Hematopoietic multipotent progenitor cell treated with erythropoietin and hydrocortisone succinate and interleukin-3 and kit ligand, for 4 days (in vitro differentiated cells): ENCODE data around the gene BLM.
"Not testable (repeated sequence)": the region's sequence is repeated elsewhere in the genome, so short reads cannot be mapped to it uniquely, and the experiment has no call there.

Experiments used
- DNase-seq: peaks from one replicate; pipeline ENCODE4 v3.0.0-alpha.2; 2015

BLM gene

DNA sequence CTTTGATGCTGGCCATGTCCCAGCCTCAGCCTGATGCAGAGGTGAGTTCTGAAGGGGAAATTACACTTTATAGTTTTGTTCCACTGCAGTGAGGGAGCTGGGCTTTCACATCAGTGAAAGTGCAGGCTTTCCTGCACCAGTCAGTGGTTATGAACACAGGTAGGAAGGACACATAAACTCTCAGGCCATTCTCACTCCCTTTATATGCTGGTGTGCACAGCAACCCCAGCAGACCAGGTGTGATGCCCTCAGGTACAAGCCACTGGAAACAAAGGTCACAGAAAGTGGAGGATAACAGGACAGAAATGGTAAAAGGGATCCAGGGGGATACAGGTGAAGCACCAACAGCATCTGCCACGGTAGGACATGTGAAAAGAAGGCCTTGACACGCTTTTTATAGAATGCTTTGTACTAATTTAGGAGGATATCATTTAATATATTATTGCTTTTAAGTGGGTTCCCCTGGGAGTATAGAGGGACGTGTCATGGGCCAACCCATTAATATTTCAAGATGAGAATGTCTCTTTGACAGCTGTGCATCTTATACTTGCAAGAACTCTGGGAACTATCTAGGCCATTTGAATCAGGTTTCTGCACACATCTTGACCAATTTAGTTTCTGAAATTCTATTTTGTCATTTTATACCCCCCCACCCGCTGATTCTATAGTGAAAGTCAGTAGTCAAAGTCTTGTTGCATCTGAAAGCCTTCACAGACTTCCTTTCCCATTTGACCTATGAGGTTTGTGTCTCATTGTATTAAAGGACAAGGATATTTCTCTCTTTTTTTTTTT is 25.0 kb upstream of the BLM start:
- no peak for DNase-seq

DNA sequence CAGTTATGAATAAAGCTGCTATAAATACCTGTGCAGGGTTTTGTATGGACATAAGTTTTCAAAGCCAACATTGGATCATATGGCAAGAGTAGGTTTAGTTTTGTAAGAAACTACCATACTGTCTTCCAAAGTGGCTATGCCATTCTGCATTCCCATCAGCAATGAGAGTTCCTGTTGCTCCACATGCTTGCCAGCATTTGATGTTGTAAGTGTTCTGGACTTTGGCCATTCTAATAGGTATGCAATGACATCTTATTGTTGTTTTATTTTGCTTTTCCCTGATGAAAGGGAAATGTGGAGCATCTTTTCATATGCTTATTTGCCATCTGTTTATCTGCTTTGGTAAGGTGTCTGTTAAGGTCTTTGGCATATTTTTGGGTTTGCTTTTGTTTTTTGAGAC is 22.2 kb upstream of the BLM start:
- DNase-seq: no peak

DNA sequence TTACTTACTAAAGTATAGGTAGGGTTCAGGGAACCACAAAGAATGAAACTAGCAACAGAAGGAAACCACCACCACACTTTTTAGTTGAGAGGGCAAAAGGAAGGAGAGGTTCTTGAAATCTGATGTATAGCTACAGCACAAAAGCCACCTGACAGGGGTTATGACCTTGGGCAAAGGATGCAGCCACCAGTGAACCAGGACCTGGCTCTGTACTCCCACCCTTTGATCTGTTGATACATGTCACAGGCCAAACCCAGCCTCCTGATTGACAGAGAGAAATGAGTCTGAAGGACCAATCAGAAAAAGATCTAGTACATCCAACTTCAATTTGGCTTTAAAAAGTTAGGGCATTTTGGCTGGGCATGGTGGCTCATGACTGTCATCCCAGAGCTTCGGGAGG is 20.0 kb upstream of the BLM start:
- no peak for DNase-seq

DNA sequence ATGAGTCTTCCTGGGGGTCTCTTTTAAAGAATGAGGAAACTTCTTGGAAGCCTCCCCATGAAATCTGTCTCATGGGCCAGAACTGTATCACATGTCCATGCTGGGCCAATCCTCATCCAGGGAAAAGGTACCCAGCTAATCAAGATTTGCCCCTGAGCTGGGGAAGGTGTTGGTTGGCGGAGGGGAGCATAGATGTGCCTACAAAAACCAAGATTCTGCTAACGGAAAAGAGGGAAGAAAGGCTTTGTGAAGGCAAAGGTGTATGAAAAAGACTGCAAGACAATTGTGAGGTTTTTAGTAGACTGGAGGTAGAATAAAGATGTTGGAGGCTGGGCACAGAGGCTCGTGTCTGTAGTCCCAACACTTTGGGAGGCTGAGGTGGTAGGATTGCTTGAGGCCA is 18.5 kb upstream of the BLM start:
- DNase-seq: no peak

DNA sequence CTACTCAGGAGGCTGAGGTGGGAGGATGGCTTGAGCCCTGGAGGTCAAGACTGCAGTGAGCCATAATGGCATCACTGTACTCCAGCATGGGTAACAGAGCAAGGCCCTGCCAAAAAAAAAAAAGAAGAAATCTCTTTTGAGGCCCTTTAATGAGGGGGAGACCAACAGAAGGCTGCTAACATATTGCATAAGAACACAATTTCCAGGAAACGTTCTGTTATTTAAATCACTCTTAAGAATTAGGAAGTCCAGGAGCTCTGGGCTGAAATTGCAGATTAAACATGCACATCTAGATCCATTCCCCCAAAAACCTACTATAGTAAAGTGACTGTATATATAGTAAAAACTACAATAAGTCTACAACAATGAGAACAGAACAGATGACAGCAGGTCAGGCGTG is 16.1 kb upstream of the BLM start:
- DNase-seq: peak; percentile 83

DNA sequence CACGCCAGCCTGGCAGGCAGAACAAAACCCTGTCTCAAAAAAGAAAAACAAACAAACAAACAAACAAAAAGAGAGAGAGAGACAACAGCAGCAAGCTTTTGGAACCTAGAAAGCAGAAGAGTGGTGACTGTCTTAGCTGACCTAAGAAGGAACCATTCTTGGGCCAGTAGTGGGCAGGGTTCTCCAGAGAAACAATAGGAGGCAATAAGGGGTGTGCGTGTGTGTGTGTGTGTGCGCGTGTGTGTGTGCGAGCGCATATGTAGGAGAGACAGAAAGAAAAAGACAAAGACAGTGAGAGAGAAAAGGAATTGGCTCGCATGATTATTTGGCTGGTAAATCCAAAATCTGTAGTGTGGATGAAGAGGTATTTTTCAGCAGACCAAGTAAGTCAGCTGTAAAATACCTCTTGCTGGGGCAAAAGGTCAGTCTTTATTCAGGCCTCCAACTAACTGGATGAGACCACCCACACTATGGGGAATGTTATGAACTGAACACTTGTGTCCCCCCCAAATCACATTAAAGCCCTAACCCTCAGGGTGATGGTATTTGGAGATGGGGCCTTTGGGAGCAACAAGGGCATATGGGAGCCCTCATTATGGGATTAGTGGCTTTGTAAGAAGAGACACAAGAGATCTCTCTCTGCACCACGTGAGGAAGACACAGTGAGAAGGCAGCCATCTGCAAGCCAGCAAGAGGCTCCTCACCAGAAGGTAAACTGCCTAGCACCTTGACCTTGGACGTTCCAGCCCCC is 15.1 kb upstream of the BLM start:
- DNase-seq: peak; percentile 68

DNA sequence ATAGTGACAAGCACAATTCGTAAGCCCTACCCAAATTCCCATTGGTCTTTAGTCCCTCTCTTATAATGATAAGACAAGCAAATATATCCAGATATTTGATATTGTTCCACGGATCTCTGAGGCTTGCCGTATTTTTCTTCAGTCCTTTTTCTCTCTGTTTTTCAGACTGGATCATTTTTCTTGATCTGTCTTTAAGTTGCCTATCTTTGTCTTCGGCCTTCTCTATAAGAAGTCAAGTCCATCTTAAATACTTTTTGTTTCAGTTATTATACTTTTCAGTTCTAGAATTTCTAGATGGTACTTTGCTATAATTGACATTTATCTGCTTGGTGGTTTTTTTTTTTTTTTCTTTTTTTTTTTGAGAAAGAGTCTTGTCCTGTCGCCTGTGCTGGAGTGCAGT is 13.7 kb upstream of the BLM start:
- no peak for DNase-seq

DNA sequence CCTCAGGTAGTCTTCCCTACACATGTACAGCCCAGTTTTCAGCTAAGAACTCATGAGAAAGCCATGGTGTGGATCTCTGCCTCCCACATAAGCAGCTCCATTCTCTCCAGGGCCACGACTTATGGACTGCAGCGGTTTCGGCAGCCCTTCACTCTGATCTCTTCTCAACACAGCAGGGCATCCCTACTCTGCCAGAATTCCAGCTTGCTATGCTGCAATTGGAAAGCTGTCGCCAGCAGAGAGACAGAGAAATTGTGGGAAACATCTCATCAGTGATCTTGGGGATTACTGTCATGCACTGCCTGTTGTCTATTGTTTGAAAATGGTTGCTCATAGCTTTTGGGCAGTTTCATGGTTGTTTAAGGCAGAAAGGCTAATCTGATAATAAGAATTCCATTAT is 11.9 kb upstream of the BLM start:
- DNase-seq: no peak

DNA sequence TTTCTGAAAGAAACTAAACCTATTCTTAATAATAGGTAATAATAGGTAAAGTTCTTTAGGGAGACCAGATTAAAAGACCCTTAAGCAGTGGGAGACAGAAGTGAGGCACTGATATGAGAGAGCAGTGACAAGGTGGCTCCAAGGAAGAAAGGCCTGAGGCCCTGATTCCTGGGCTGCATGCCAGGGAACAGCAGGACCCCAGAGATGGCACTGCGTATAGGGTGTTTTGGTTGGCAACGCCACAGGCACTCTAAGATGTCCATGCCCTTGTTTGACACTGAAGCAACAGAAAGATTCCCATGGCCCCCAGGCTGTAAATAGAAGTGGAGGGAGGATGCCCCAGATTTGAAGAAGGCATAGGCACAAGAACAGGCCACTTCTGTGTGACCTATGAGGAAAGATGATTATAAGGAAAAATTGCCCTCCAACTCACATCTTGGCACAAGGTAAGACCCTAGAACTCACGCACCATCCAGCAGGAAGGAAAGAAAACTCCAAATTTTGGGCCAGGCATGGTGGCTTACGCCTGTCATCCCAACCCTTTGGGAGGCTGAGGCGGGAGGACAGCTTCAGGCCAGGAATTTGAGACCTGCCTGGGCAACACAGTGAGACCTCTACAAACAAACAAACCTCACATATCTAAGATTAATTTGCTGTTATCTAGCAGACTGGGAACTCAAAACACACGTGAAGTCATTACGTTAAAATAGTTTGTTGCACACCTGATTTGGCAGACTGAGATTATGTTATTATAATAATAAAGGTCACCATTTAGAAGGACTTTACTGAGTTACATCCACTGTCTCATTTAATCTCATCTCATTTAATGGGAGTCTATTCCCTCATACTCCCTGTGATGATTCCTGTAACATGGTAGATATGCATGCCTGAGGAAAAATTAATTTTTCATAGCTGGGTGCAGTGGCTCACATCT is 10.5 kb upstream of the BLM start:
- DNase-seq: no peak

DNA sequence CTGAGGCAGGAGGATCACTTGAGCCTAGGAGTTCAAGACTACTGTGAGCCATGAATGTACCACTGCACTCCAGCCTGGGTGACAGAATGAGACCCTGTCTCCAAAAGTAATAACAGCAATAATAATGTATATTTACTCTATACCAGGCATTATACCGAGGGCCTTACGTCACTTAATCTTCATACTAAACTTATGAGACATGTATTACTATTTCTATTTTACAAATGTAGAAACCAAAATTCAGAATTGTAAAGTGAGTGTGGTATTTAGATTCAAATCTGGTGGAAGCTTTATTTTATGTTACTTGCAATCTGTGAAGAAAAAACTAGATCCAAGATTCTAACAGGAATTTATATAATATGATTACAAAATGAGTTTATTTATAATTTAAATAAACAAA is 9.7 kb upstream of the BLM start:
- no peak for DNase-seq

DNA sequence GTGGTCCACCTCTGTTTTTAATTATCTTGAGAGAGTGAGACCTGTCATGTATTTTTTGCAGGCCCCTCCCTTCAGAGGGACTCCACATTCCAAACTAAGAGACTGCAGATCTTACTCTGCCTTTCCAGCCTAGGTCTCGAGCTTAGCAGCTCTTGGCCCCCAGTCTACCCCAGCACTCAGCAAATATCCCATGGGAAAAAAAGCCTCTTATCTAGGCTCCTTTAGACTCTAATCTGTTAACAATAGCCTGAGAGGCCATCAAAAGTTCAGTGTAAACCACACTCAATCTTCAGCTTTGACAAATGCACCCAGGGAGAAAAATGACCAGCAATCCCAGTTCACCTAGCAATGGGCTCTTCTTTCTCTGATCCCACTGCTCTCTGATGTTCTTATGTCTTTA is 8.6 kb upstream of the BLM start:
- no peak for DNase-seq

DNA sequence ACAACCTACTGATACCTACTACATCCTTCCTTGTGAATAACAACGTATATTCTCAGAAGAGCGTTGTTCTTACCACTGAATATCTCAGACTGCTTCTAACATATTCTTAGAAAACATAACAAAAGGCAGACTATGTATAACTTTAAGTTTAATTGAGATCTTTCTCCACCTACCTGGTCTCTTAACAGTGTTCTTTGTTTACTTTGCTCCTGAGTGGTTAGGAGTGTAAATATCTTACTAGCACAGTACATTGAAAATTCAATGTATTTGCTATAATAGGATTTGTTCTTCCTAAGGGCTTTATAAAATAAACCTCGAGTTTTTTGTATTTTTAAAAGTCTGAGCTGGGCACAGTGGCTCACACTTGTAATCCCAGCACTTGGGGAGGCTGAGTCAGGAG is 7.9 kb upstream of the BLM start:
- no peak for DNase-seq

DNA sequence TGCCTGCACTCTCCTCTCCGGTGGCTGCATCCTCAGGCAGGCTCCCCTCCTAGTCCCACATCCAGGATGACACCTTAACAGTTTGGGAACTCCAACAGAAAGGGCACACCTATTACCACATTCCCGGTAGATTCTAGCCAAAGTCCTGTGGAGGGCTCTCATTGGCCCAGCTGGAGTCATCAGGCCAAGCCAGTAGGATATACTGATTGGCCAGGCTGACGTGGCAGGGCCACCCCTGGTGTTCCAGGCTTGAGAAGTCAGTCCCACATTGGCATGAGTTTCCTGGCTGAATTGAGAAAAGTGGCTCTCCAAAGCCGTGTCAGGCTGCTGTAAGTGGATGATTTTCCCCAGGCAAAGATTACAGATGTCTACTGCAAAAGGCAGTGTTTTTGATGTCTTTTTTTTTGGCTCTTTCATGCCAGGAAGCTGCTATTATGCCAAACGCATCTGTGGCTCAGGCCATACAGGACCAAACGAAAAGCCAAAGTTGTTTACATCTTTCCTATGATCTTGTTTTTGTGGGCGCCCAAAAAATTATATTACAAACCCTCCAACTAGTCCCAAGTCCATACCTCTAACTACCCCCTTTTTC is 6.6 kb upstream of the BLM start:
- no peak for DNase-seq

DNA sequence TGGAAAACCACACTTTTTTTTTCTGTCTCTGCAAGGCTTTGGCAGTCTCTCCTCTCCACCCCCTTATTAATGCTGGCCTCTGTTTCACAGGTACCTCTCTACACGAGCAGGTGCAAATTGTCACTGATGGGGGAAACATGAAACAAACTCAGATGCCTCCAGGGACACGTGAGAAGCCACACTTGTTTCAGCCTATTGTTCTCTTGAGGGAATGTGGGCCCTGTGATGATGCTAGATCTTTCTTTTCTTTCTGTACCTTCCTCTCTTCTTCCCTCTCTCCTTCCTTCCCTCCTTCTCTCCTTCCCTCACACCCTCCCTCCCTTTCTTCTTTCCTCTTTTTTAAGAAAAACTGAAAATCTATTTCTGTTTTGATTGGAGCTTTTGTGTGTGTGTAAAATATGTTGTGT is 5.7 kb upstream of the BLM start:
- DNase-seq: no peak

DNA sequence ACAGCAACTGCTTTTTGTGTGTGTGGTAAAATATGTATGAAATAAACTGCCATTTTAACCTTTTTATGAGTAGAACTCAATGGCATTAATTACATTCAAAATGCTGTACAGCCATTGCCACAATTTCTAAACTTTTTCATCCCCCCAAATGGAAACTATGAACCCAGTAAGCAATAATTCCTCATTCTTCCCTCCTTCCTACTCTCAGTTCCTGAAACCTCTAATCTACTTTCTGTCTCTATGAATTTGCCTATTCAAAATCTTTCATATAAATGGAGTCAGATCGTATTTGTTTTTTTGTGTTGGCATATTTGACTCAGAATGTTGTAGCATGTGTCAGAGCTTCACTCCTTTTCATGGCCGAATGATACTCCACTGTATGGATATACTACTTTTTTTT is 5.3 kb upstream of the BLM start:
- DNase-seq: no peak

DNA sequence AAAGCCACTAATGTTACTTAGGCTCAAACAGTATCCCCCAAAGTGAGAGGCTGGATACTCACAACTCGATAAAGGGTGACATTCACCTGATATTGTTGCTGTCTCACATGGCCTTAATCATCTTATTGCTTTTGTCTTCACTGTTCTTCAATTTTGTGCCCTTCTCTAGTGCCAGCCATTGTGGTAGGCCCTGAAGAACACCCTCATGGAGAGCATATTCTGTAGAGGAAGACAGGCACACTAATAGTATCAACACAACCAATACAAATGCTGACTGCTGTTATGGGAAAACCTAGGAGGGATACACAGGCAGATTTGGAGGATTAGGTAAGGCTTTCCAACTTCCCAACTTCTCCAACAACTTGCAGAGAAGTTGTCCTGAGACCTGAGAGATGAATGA is 4.1 kb upstream of the BLM start:
- DNase-seq: no peak

DNA sequence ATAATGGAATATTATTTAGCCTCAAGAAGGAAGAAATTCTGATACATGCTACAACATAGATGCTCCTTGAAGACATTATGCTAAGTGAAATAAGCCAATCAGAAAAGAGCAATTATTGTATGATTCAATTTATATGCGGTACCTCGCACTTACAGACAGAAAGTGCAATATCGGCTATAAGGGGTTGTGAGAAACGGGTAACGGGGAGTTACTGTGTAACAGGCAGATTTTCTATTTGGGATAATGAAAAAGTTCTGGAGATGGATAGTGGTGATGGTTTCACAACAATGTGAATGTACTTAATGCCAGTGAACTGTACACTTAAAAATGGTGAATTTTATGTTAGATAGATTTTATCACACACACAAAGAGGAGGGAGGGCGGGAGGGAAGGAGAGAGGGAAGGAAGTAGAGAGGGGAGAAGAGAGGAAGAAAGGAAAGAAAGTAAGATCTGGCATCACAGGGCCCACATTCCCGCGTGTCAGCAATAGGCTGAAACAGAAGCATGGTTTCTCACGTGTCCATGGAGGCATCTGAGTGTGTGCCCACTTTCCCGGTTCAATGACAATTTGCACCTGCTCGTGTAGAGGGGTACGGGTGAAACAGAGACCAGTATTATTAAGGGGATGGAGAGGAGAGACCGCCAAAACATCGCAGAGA is 700 bp upstream of the BLM start:
- no peak for DNase-seq

DNA sequence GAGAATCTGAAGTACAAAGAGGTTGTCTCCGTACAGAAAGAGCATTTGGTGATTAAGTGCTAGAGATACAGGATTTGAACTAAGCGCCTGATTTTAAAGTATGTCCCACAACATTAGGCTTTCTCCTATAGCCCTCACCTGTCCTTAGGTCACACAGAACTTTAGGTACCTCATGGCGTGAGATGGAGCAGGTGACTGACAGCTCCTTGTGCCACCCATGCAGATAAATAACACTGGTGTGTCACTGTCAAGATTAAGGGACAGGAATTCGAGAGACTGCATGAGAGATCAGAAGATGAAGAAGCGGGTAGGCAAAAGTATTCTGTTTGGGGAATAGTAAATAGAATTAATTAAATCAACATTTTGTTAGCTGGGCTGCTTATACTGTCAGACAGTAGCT is 1.1 kb downstream of the BLM start:
- DNase-seq: peak; percentile 18

DNA sequence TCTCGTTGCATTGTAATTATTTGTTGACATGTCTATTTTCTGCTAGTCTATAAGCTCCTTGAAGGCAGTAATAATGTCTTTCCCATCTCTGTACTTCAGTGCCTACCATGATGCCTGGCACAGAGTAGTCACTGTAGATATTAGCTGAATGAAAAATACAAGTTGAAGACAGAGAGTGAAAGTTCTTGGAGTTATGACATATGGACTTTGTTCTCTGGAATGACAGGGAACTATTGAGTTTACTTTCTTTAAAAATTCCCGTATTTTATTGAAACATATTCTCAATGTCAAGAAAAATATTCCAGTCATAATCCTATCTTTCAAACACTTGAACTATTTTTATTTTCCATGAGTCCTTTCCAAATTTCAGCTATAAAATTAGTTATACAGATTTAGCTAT is 3.0 kb downstream of the BLM start:
- DNase-seq: no peak

DNA sequence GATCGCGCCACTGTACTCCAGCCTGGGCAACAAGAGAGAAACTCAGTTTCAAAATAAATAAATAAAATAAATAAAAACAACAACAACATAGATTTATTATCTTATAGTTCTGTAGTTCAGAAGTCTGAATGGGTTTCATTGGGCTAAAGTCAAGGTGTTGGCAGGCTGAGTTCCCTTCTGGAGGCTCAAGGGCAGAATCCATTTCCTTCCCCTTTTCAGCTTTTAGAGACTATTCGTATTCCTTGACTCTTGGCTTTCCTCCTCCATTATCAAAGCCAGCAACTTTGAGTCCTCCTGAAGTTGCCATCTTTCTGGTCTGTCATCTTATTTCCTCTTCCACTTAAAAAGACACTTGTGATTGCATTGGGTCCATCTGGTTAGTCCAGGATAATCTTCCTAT is 12.1 kb downstream of the BLM start:
- peak; percentile 41 for DNase-seq

DNA sequence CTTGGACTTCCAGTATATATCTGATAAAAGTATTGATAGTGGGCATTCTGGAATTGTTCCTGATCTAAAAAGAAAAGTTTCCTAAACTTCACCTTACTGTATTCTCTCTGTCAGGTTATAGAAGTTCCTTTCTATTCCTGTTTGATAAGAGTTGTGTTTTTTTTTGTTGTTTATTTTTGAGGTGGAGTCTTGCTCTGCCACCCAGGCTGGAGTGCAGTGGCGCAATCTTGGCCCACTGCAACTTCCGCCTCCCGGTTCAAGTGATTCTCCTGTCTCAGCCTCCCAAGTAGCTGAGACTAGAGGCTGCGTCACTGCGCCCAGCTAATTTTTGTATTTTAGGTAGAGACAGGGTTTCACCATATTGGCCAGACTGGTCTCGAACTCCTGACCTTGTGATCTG is 13.1 kb downstream of the BLM start:
- no peak for DNase-seq

DNA sequence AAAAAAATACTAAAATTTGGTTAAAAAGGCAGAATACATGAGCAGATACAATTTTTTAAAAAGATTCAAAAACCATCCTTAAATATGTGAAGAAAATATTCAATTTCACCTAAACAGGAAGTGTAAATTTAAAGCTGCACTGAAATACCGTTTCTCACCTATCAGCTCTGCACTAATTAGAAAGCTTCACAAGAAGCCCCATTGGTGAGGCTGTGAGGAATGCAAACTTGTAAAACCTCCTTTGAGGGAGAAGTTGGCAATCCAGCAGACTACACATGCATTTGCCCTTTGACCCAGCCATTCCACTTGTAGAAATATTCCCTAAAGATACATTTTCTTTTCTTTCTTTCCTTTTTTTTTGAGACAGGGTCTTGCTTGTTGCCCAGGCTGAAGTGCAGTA is 18.8 kb downstream of the BLM start:
- no peak for DNase-seq

DNA sequence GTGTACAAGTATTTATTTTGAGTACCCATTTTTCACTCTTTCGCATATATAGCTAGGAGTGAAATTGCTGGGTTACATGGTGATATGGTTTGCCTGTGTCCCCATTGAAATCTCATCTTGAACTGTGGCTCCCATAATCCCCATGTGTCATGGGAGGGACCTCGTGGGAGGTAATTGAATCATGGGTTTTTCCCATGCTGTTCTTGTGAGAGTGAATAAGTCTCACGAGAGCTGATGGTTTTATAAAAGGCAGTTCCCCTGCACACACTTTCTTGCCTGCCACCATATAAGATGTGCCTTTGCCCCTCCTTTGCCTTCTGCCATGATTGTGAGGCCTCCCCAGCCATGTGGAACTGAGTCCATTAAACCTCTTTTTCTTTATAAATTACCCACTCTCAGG is 23.4 kb downstream of the BLM start:
- not testable (repeated sequence) for DNase-seq
